HepG2 (cell line): ENCODE results near the gene USH2A. TPM values are rescaled to one million over a fixed set of nuclear protein-coding genes. Genes with fewer than 3 reads are reported as not detected.

Experiments used
- ATAC-seq: fragments of 200-7000 bp; cut with Tn5 transposase; 3 replicates; pipeline ENCODE4 v1.9.1; 2020; ENCODE audit warnings: mild to moderate bottlenecking, moderate library complexity
- BruUV-seq: library from RNA; stranded (reverse); fragments of 400-500 nt; replicated peaks from 2 replicates; lab custom pipeline; 2021; lab: Mats Ljungman, UMichigan
- CTCF ChIA-PET: fragments of 300-600 bp; formaldehyde crosslinking; extraction: SDS; loops from one replicate; lab custom pipeline; 2021; ENCODE audit warnings: low total read pairs, inconsistent platforms, low intra/inter-chr PET ratio; lab: Yijun Ruan, JAX
- POLR2A ChIA-PET: fragments of 350-600 bp; sonication (Branson Sonifier 250); formaldehyde crosslinking; loops from one replicate; lab custom pipeline; 2020; ENCODE audit warnings: antibody characterized with exemption, inconsistent platforms; lab: Yijun Ruan, JAX
- DNase-seq: peaks from one replicate; pipeline ENCODE4 v3.0.0-alpha.2; 2015; ENCODE audit warnings: low spot score
- FAIRE-seq: peaks from 3 replicates; lab custom pipeline; 2011; peaks lifted over from hg19 to GRCh38; lab: Jason Lieb, UNC
- H2AFZ ChIP-seq: one replicate; pipeline ENCODE4 v1.6.1; 2011; ENCODE audit warnings: low read length, inconsistent platforms
- H3K27ac ChIP-seq: fragments of 300-600 bp; 3 replicates; pipeline ENCODE4 v1.8.0; 2011; ENCODE audit warnings: mixed run types, mild to moderate bottlenecking, mixed read lengths, low read length, inconsistent platforms; ENCODE audit not compliant: insufficient read depth; ENCODE audit errors: extremely low read length
- H3K27me3 ChIP-seq, 2 experiments: fragments of 200-600 bp in 1 of 2; 2 replicates in 1 of 2; 3 replicates in 1 of 2; pipeline versions ENCODE4 v1.6.0 to v1.8.0; 2011; ENCODE audit warnings: low read length in 2 of 2, mild to moderate bottlenecking in 2 of 2, moderate library complexity in 2 of 2, inconsistent platforms in 1 of 2; ENCODE audit not compliant: insufficient read depth in 2 of 2, control insufficient read depth in 1 of 2
- H3K36me3 ChIP-seq, 2 experiments: fragments of 200-600 bp in 1 of 2; replicated peaks in 1 of 2; 2 replicates in 1 of 2; 3 replicates in 1 of 2; pipeline versions ENCODE4 v1.5.1 to v1.8.0; 2011; ENCODE audit warnings: low read length in 2 of 2, inconsistent platforms in 1 of 2; ENCODE audit not compliant: insufficient read depth in 2 of 2, control insufficient read depth in 1 of 2
- H3K4me1 ChIP-seq: 2 replicates; pipeline ENCODE4 v1.5.1; 2012; ENCODE audit warnings: low read length, inconsistent platforms; ENCODE audit not compliant: insufficient read depth
- H3K4me2 ChIP-seq: 2 replicates; pipeline ENCODE4 v1.6.0; 2011; ENCODE audit warnings: low read depth, low read length, inconsistent platforms
- H3K4me3 ChIP-seq, 3 experiments: fragments of 200-600 bp in 1 of 3; sonication (generic), shearing (Covaris generic) in 1 of 3; replicated peaks in 1 of 3; 2 replicates each; pipeline ENCODE4 v1.5.1; 2011 to 2016; ENCODE audit warnings: low read length in 3 of 3, inconsistent platforms in 2 of 3, low read depth in 2 of 3, mild to moderate bottlenecking in 2 of 3, control low read depth in 1 of 3, mixed read lengths in 1 of 3; ENCODE audit not compliant: insufficient read depth in 1 of 3
- H3K79me2 ChIP-seq: one replicate; pipeline ENCODE4 v1.6.1; 2011; ENCODE audit warnings: low read length, inconsistent platforms; ENCODE audit not compliant: insufficient read depth
- H3K9ac ChIP-seq: 2 replicates; pipeline ENCODE4 v1.6.0; 2011; ENCODE audit warnings: mild to moderate bottlenecking, low read depth, low read length, inconsistent platforms; ENCODE audit not compliant: insufficient read depth
- H3K9me3 ChIP-seq: 2 replicates; pipeline ENCODE4 v1.5.1; 2012; ENCODE audit warnings: mild to moderate bottlenecking, low read length
- H4K20me1 ChIP-seq: 2 replicates; pipeline ENCODE4 v1.6.0; 2011; ENCODE audit warnings: inconsistent platforms, mild to moderate bottlenecking, low read length, moderate library complexity; ENCODE audit not compliant: insufficient read depth
- KAT7 ChIP-seq: IDR thresholded peaks from 2 replicates; pipeline ENCODE4 v1.6.1; 2018; ENCODE audit warnings: borderline replicate concordance, missing compliant biosample characterization
- KDM4B ChIP-seq: sonication (generic); formaldehyde crosslinking; IDR thresholded peaks from 2 replicates; pipeline ENCODE4 v1.4.0; 2020; ENCODE audit warnings: missing genetic modification reagents
- PCBP1 ChIP-seq: fragments of 200-400 bp; formaldehyde crosslinking; IDR thresholded peaks from 2 replicates; pipeline ENCODE4 v1.6.1; 2017; ENCODE audit warnings: mild to moderate bottlenecking, low read depth, low read length, borderline replicate concordance
- SKI ChIP-seq: fragments of 450-650 bp; IDR thresholded peaks from one replicate; pipeline ENCODE4 v1.6.1; 2018; ENCODE audit warnings: mild to moderate bottlenecking; ENCODE audit not compliant: partially characterized antibody
- SOX5 ChIP-seq: IDR thresholded peaks from 2 replicates; pipeline ENCODE4 v1.6.1; 2016; ENCODE audit warnings: borderline replicate concordance
- YEATS4 ChIP-seq: sonication (generic); formaldehyde crosslinking; IDR thresholded peaks from 2 replicates; pipeline ENCODE4 v1.4.0; 2020; ENCODE audit warnings: missing genetic modification reagents, borderline replicate concordance
- ZFP36L2 ChIP-seq: sonication (generic); formaldehyde crosslinking; IDR thresholded peaks from 2 replicates; pipeline ENCODE4 v1.4.0; 2020; ENCODE audit warnings: missing genetic modification reagents
- ZNF326 ChIP-seq: sonication (generic); formaldehyde crosslinking; IDR thresholded peaks from 2 replicates; pipeline ENCODE4 v1.4.0; 2020; ENCODE audit warnings: missing genetic modification reagents, borderline replicate concordance
- ZNF589 ChIP-seq: sonication (generic); formaldehyde crosslinking; conservative IDR thresholded peaks from 2 replicates; pipeline ENCODE4 v1.8.0; 2022; ENCODE audit warnings: mild to moderate bottlenecking, moderate library complexity, missing genetic modification reagents
- ZNF746 ChIP-seq: sonication (generic); formaldehyde crosslinking; IDR thresholded peaks from 2 replicates; pipeline ENCODE4 v1.8.0; 2022; ENCODE audit warnings: mild to moderate bottlenecking, missing genetic modification reagents
- WGBS: methylation state at CpG from one replicate; pipeline ENCODE4 v1.1.6; 2017; ENCODE audit warnings: low lambda C conversion rate; 5-methylcytosine and 5-hydroxymethylcytosine counted together
- in situ Hi-C: cut with HindIII; loops from 2 replicates; pipeline ENCODE4 v1.10.0; 2017; ENCODE audit warnings: low pct_unique_long_range_greater_than_20kb; ENCODE audit not compliant: extremely low pct_ligation_motif_present
- intact Hi-C: fragments of 100-400 bp; cut with micrococcal nuclease; formaldehyde crosslinking; loops from one replicate; pipeline ENCODE4 v1.10.0; 2022; ENCODE audit not compliant: unreplicated experiment
- polyA plus RNA-seq, 8 experiments: library from polyadenylated mRNA; depleted of rRNA in 3 of 8; stranded (reverse) in 7 of 8; unstranded in 1 of 8; fragments of >200 nt; fragmentation: Illumina TruSeq in 4 of 8; extraction: Trizol in 4 of 8; gene quantifications; 2 replicates each; pipeline versions ENCODE4 v1.2.1 to v1.2.3, GENCODE V29; 2011 to 2016; ENCODE audit warnings: low read depth in 4 of 8, missing spikeins in 1 of 8, mixed read lengths in 1 of 8; ENCODE audit not compliant: insufficient read depth in 1 of 8
- total RNA-seq, 5 experiments: library from RNA; depleted of rRNA; stranded (reverse); fragments of >200 nt; fragmentation: Illumina TruSeq; extraction: Trizol; gene quantifications; 2 replicates each; pipeline ENCODE4 v1.2.3, GENCODE V29; 2016; ENCODE audit warnings: low read depth in 1 of 5

USH2A gene
- total and polyA plus RNA-seq, 2 of the 13 experiments (the other 11 are each of a cell fraction or from before 2014, with no cell fraction given): 0.02 TPM; not detected in 1

- no peaks in the 10 kb centered on the region for H3K79me2 ChIP-seq
- no peaks in the 10 kb centered on the region for H3K9me3 ChIP-seq
- intact Hi-C loops: no loop called here
- H3K36me3 ChIP-seq: no peaks in the 10 kb centered on the region
- TF ChIP-seq YEATS4 (CRISPR knock-in tag) (no peak), ZNF326 (CRISPR knock-in tag) (no peak), SOX5 (CRISPR knock-in tag) (no peak), ZNF746 (CRISPR knock-in tag) (no peak), ZNF589 (CRISPR knock-in tag) (no peak)
- TF ChIP-seq, all 625 proteins: peak for 0
- POLR2A ChIA-PET: no interaction called here
- Histone ChIP-seq H2AFZ (no peak overlapping the region), H3K27me3 (no peaks in the 10 kb centered on the region), H4K20me1 (no peaks in the 10 kb centered on the region), H3K4me2 (no peak overlapping the region), H3K4me1 (no peaks in the 10 kb centered on the region), H3K4me3 (no peak overlapping the region), H3K9ac (no peak overlapping the region), H3K27ac (no peak overlapping the region)
- no peak for DNase-seq
- FAIRE-seq: no peak
- 2% methylated on average over 2 of the region's 2 CpGs for WGBS
- CTCF ChIA-PET: no interaction called here
- no TSS peak for BruUV-seq
- ATAC-seq: no peak
- in situ Hi-C loops: no loop called here
Measured at GRCh38 chr1:216387782-216388181, 35.5 kb downstream of the USH2A start.

- Histone ChIP-seq H3K4me3 (no peak overlapping the region), H3K36me3 (no peaks in the 10 kb centered on the region), H2AFZ (no peak overlapping the region), H4K20me1 (no peaks in the 10 kb centered on the region), H3K27me3 (no peaks in the 10 kb centered on the region), H3K9me3 (no peaks in the 10 kb centered on the region), H3K79me2 (no peaks in the 10 kb centered on the region), H3K27ac (no peak overlapping the region), H3K4me2 (no peak overlapping the region), H3K9ac (no peak overlapping the region), H3K4me1 (no peaks in the 10 kb centered on the region)
- no peak for FAIRE-seq
- in situ Hi-C loops: no loop called here
- TF ChIP-seq ZFP36L2 (CRISPR knock-in tag): no peak
- no peak for TF ChIP-seq KDM4B (CRISPR knock-in tag)
- no peak for TF ChIP-seq KAT7
- no peak for TF ChIP-seq SKI
- no peak for TF ChIP-seq PCBP1
- POLR2A ChIA-PET: no interaction called here
- intact Hi-C loops: no loop called here
- no peak for DNase-seq
- BruUV-seq: no TSS peak
- CTCF ChIA-PET: no interaction called here
- WGBS: 3% methylated on average over 1 of the region's 1 CpG
- no peak for ATAC-seq
Measured at GRCh38 chr1:216379441-216379840, 43.8 kb downstream of the USH2A start.
